Keratinocyte (primary cell): ENCODE results near the gene PLA2G2E. TPM values are rescaled to one million over a fixed set of nuclear protein-coding genes. Genes with fewer than 3 reads are reported as not detected.

Source experiments
- DNase-seq: peaks from one replicate; pipeline ENCODE4 v3.0.0-alpha.2; 2011; ENCODE audit warnings: low read depth, missing footprints, low spot score
- FAIRE-seq: peaks from 2 replicates; lab custom pipeline; 2011; peaks lifted over from hg19 to GRCh38; lab: Jason Lieb, UNC
- H2AFZ ChIP-seq: 2 replicates; pipeline ENCODE4 v1.6.0; 2012; ENCODE audit warnings: low read length, control low read depth, inconsistent platforms; ENCODE audit not compliant: control insufficient read depth
- H3K27ac ChIP-seq: 2 replicates; pipeline ENCODE4 v1.5.1; 2011; ENCODE audit warnings: low read length; ENCODE audit not compliant: control insufficient read depth, insufficient read depth
- H3K27me3 ChIP-seq: 3 replicates; pipeline ENCODE4 v1.6.0; 2011; ENCODE audit warnings: low read length; ENCODE audit not compliant: control insufficient read depth, insufficient read depth; ENCODE audit errors: extremely low read depth
- H3K36me3 ChIP-seq, 2 experiments: 2 replicates in 1 of 2; 3 replicates in 1 of 2; pipeline ENCODE4 v1.5.1; 2011; ENCODE audit warnings: low read length in 2 of 2, mild to moderate bottlenecking in 1 of 2; ENCODE audit not compliant: control insufficient read depth in 2 of 2, insufficient read depth in 2 of 2; ENCODE audit errors: extremely low read depth in 1 of 2
- H3K4me1 ChIP-seq: 3 replicates; pipeline ENCODE4 v1.5.1; 2011; ENCODE audit warnings: low read length; ENCODE audit not compliant: control insufficient read depth, insufficient read depth; ENCODE audit errors: extremely low read depth
- H3K4me2 ChIP-seq: 3 replicates; pipeline ENCODE4 v1.6.0; 2011; ENCODE audit warnings: low read depth, low read length; ENCODE audit not compliant: control insufficient read depth, insufficient read depth; ENCODE audit errors: extremely low read depth
- H3K4me3 ChIP-seq, 3 experiments: fragments of 200-600 bp in 1 of 3; sonication (generic) in 1 of 3; 2 replicates in 2 of 3; 3 replicates in 1 of 3; pipeline ENCODE4 v1.5.1; 2011 to 2016; ENCODE audit warnings: low read length in 3 of 3, mild to moderate bottlenecking in 3 of 3, control low read depth in 2 of 3, inconsistent platforms in 1 of 3, low read depth in 1 of 3, mixed read lengths in 1 of 3, mixed run types in 1 of 3, moderate library complexity in 1 of 3; ENCODE audit not compliant: control insufficient read depth in 2 of 3, insufficient read depth in 2 of 3; ENCODE audit errors: extremely low read depth in 1 of 3
- H3K79me2 ChIP-seq: 2 replicates; pipeline ENCODE4 v1.6.0; 2012; ENCODE audit warnings: low read length; ENCODE audit not compliant: control insufficient read depth, insufficient read depth
- H3K9ac ChIP-seq: 3 replicates; pipeline ENCODE4 v1.6.0; 2011; ENCODE audit warnings: low read length; ENCODE audit not compliant: control insufficient read depth, insufficient read depth; ENCODE audit errors: extremely low read depth
- H3K9me1 ChIP-seq: 3 replicates; pipeline ENCODE4 v1.6.0; 2011; ENCODE audit warnings: low read length; ENCODE audit not compliant: control insufficient read depth, insufficient read depth; ENCODE audit errors: extremely low read depth
- H3K9me3 ChIP-seq: 2 replicates; pipeline ENCODE4 v1.5.1; 2012; ENCODE audit warnings: low read depth, low read length; ENCODE audit not compliant: control insufficient read depth
- H4K20me1 ChIP-seq: 3 replicates; pipeline ENCODE4 v1.6.0; 2011; ENCODE audit warnings: low read length; ENCODE audit not compliant: control insufficient read depth, insufficient read depth; ENCODE audit errors: extremely low read depth
- EZH2 ChIP-seq: IDR thresholded peaks from one replicate; pipeline ENCODE4 v1.6.1; 2012; ENCODE audit warnings: inconsistent platforms, mild to moderate bottlenecking, low read length, moderate library complexity
- dilution Hi-C: fragments of 300-500 bp; cut with MboI; formaldehyde crosslinking; loops from one replicate; pipeline ENCODE4 v1.7.0; 2020; ENCODE audit warnings: low sequenced_read_pairs; ENCODE audit not compliant: extremely low pct_ligation_motif_present
- polyA plus RNA-seq, 5 experiments: library from polyadenylated mRNA; depleted of rRNA in 3 of 5; stranded (reverse) in 3 of 5; stranded (forward) in 1 of 5; unstranded in 1 of 5; fragments of >200 nt; gene quantifications; 1 replicate in 1 of 5; 2 replicates in 3 of 5; 3 replicates in 1 of 5; pipeline versions ENCODE4 v1.2.1 to v1.2.3, GENCODE V29; 2011 to 2012; ENCODE audit warnings: missing spikeins in 2 of 5, low read depth in 1 of 5, low replicate concordance in 1 of 5
- TF ChIP-seq, protein P1 (sequence below), 3 experiments: IDR thresholded peaks in 1 of 3; conservative IDR thresholded peaks in 1 of 3; optimal IDR thresholded peaks in 1 of 3; 2 replicates in 2 of 3; 3 replicates in 1 of 3; pipeline versions ENCODE3 to v1.5.1; 2011; ENCODE audit warnings: low read length in 3 of 3, mild to moderate bottlenecking in 3 of 3, moderate library complexity in 2 of 3, control low read depth in 1 of 3, inconsistent platforms in 1 of 3; ENCODE audit not compliant: insufficient read depth in 2 of 3; ENCODE audit errors: extremely low read depth in 1 of 3

Gene PLA2G2E
- polyA plus RNA-seq, 1 donor (not counting 4 experiments of a cell fraction or from before 2014, with no cell fraction given), result not detected

DNA sequence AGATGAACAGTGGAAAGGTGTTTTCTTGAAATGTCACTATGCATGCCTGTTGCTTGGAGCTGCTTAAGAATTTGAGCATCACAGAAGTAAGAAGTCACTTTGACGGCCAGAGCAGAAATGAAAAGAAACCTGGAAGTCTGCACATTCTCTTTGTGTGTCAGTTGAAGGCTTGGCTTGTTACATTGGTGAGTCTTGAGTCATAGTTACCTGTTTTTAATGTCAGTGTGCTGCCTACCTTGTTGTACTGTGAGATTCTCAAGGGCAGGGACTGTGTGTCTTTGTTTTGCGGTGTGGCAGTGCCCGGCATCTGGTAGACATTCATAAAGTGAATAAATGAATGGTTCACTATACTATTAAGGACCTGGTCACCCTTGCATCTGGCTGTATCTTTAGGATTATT lies 31.3 kb downstream of the PLA2G2E start:
- no peak for TF ChIP-seq EZH2
- TF ChIP-seq, protein P1, sequence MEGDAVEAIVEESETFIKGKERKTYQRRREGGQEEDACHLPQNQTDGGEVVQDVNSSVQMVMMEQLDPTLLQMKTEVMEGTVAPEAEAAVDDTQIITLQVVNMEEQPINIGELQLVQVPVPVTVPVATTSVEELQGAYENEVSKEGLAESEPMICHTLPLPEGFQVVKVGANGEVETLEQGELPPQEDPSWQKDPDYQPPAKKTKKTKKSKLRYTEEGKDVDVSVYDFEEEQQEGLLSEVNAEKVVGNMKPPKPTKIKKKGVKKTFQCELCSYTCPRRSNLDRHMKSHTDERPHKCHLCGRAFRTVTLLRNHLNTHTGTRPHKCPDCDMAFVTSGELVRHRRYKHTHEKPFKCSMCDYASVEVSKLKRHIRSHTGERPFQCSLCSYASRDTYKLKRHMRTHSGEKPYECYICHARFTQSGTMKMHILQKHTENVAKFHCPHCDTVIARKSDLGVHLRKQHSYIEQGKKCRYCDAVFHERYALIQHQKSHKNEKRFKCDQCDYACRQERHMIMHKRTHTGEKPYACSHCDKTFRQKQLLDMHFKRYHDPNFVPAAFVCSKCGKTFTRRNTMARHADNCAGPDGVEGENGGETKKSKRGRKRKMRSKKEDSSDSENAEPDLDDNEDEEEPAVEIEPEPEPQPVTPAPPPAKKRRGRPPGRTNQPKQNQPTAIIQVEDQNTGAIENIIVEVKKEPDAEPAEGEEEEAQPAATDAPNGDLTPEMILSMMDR (optimal IDR thresholded peaks at IDR 0.05 in 1 of 3, IDR thresholded peaks at IDR 0.05 in 1 of 3, conservative IDR thresholded peaks at IDR 0.05 in 1 of 3; ENCODE audit: extremely low read depth in 1 of 3, insufficient read depth in 2 of 3, low read length in 3 of 3), result no peak
- Histone ChIP-seq H3K4me1 (peaks cover 9% of the 10 kb centered on the region), H3K9me3 (no peaks in the 10 kb centered on the region), H3K9me1 (no peaks in the 10 kb centered on the region), H3K4me3 (no peak overlapping the region), H3K27me3 (no peaks in the 10 kb centered on the region), H2AFZ (no peak overlapping the region), H3K36me3 (peaks cover 19 to 40% of the 10 kb centered on the region in 2 experiments), H4K20me1 (no peaks in the 10 kb centered on the region), H3K9ac (no peak overlapping the region), H3K27ac (no peak overlapping the region), H3K4me2 (no peak overlapping the region), H3K79me2 (peaks cover 55% of the 10 kb centered on the region)
- dilution Hi-C loops, result no loop called here
- FAIRE-seq, result peak; percentile 83
- no peak for DNase-seq

DNA sequence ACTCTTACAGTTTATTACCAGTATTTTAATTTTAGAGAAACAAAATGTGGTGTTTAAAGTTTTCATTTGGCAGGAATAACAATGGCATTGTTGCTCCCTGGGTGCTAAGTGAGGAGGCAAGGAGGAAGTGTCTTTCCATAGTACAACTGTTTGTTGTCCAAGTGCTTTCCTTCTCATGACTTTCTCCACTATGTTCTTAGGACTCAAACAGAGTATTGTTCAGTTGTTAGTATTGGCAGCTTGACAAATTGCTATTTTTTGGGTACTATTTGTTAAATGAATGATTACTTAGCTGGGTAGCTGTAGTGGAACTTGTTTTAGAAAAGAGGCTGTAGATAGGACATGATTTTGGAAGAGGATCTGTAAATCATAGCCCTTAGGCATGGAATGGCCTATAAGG lies 33.8 kb downstream of the PLA2G2E start:
- H3K4me2 ChIP-seq, result no peak overlapping the region
- no peak overlapping the region for H3K9ac ChIP-seq
- DNase-seq, result no peak
- dilution Hi-C loops, result no loop called here
- H3K36me3 ChIP-seq, result peaks cover 11 to 35% of the 10 kb centered on the region in 2 experiments
- no peak overlapping the region for H3K4me3 ChIP-seq
- no peak for TF ChIP-seq EZH2
- TF ChIP-seq, protein P1 (optimal IDR thresholded peaks at IDR 0.05 in 1 of 3, IDR thresholded peaks at IDR 0.05 in 1 of 3, conservative IDR thresholded peaks at IDR 0.05 in 1 of 3; ENCODE audit: extremely low read depth in 1 of 3, insufficient read depth in 2 of 3, low read length in 3 of 3), result no peak
- H3K9me3 ChIP-seq, result no peaks in the 10 kb centered on the region
- H3K4me1 ChIP-seq, result peaks cover 21% of the 10 kb centered on the region
- peaks cover 76% of the 10 kb centered on the region for H3K79me2 ChIP-seq
- no peak overlapping the region for H3K27ac ChIP-seq
- FAIRE-seq, result no peak
- no peak overlapping the region for H2AFZ ChIP-seq
- no peaks in the 10 kb centered on the region for H4K20me1 ChIP-seq
- H3K27me3 ChIP-seq, result no peaks in the 10 kb centered on the region
- H3K9me1 ChIP-seq, result no peaks in the 10 kb centered on the region
